ENCODE measurements around the gene ITPRIP.

- no peak for TF ChIP-seq EZH2phosphoT487 (IDR thresholded peaks at IDR 0.05)
- no peak for TF ChIP-seq EZH2 (IDR thresholded peaks at IDR 0.05)
- no peak for TF ChIP-seq CTCF (IDR thresholded peaks at IDR 0.05)
These were observed 29.8 kb downstream of the ITPRIP start for GRCh38 chr10:104308439-104308903.

Data from neural progenitor cell (in vitro differentiated cells).